GM12875 (cell line): ENCODE measurements around the gene KIF21B.

Source experiments
- H3K4me3 ChIP-seq: one replicate; pipeline ENCODE4 v1.5.1; 2011; ENCODE audit warnings: low read depth, low read length, control low read depth
- CTCF ChIP-seq: IDR thresholded peaks from 2 replicates; pipeline ENCODE4 v1.5.1; 2011; ENCODE audit warnings: low read depth, mild to moderate bottlenecking, control low read depth, inconsistent platforms, low read length, moderate library complexity, borderline replicate concordance; ENCODE audit not compliant: insufficient read depth

Gene KIF21B

GRCh38 chr1:201048521-201048920, 25.0 kb upstream of the KIF21B start:
- no peak overlapping the region for H3K4me3 ChIP-seq
- TF ChIP-seq CTCF, result no peak

- no peak for TF ChIP-seq CTCF
- H3K4me3 ChIP-seq, result no peak overlapping the region
These were observed 20.6 kb upstream of the KIF21B start for GRCh38 chr1:201044119-201044518.

GRCh38 chr1:201042779-201043461, 19.4 kb upstream of the KIF21B start:
- peak; percentile 87 for TF ChIP-seq CTCF

GRCh38 chr1:201041011-201041410, 17.5 kb upstream of the KIF21B start:
- no peak for TF ChIP-seq CTCF
- no peak overlapping the region for H3K4me3 ChIP-seq

More at GRCh38 chr1:201042779-201043461, 19.4 kb upstream of the KIF21B start:
- no peak overlapping the region for H3K4me3 ChIP-seq

GRCh38 chr1:201039876-201040275, 16.4 kb upstream of the KIF21B start:
- TF ChIP-seq CTCF, result no peak
- no peak overlapping the region for H3K4me3 ChIP-seq

GRCh38 chr1:201039418-201039817, 15.9 kb upstream of the KIF21B start:
- no peak overlapping the region for H3K4me3 ChIP-seq
- TF ChIP-seq CTCF, result no peak

- H3K4me3 ChIP-seq, result no peak overlapping the region
- no peak for TF ChIP-seq CTCF
These were observed 14.8 kb upstream of the KIF21B start for GRCh38 chr1:201038186-201038876.
